AG08395 (cell line): ENCODE data around the gene PDE4A.
"Not testable (repeated sequence)": the region's sequence is repeated elsewhere in the genome, so short reads cannot be mapped to it uniquely, and the experiment has no call there.

Experiments
- DNase-seq: peaks from one replicate; pipeline ENCODE4 v3.0.0; 2012; ENCODE audit warnings: mixed read lengths, low spot score

PDE4A gene

DNA sequence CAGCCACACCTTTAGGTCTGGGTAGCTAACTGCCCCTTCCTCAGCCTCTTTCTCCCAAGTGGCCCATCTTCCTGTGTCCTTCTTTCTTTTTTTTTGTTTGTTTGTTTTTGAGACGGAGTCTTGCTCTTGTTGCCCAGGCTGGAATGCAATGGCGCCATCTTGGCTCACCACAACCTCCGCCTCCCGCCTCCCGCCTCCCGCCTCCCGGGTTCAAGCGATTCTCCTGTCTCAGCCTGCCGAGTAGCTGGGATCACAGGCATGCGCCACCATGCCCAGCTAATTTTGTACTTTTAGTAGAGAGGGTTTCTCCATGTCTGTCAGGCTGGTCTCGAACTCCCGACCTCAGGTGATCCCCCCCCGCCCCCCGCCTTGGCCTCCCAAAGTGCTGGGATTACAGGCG is 41.7 kb downstream of the PDE4A start:
- not testable (repeated sequence) for DNase-seq

DNA sequence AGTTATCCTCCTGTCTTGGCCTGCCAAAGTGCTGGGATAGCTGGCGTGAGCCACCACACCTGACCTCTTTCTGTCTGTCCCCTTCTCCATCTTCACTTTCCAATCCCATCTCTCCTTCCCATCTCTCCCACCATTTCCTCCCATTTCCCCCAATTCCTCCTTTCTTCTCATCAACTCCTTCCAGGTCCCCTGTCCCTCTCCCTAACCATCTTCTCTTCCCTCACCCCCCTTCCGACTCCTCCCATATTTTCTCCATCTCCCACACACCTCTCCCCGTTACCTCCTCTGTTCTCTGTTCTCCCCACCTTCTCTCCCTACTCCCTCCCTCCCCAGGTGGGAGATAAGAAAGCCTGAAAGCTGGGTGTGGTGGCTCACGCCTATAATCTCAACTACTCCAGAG is 42.2 kb downstream of the PDE4A start:
- DNase-seq = no peak

DNA sequence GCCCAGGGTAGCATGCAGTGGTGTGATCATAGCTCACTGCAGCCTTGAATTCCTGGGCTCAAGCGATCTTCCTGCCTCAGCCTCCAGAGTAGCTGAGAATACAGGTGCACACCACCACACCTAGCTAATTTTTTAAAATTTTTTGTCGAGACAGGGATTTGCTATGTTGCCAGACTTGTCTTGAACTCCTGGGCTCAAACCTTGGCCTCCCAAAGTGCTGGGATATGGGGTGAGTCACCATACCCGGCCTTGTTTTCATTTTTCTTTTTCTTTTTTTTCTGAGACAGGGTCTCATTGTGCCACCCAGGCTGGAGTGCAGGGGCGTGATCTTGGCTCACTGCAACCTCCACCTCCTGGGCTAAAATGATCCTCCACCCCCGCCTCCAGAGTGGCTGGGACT is 44.1 kb downstream of the PDE4A start:
- DNase-seq = no peak

DNA sequence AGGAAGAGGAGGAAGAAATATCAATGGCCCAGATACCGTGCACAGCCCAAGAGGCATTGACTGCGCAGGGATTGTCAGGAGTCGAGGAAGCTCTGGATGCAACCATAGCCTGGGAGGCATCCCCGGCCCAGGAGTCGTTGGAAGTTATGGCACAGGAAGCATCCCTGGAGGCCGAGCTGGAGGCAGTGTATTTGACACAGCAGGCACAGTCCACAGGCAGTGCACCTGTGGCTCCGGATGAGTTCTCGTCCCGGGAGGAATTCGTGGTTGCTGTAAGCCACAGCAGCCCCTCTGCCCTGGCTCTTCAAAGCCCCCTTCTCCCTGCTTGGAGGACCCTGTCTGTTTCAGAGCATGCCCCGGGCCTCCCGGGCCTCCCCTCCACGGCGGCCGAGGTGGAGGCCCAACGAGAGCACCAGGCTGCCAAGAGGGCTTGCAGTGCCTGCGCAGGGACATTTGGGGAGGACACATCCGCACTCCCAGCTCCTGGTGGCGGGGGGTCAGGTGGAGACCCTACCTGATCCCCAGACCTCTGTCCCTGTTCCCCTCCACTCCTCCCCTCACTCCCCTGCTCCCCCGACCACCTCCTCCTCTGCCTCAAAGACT is 46.9 kb downstream of the PDE4A start:
- DNase-seq = no peak

DNA sequence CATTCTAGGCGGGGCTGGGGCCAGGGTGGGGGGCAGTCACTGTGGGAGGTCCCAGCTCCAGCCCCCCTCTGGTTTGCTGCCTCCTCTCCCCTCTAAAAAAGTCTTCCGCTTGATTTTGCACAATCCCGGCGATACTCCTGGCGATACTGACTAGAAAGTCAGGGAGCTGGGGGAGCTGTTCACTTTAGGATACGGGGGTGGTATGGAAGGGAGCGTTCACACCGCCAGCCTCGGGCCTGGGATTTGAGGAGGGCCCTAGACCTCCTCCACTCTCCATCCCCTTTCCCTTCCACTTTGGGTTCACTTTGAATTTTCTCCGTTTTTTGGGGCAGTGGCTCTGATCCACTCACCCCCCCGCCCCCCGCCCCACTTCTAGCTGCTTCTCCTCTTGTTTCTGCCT is 47.8 kb downstream of the PDE4A start:
- no peak for DNase-seq

DNA sequence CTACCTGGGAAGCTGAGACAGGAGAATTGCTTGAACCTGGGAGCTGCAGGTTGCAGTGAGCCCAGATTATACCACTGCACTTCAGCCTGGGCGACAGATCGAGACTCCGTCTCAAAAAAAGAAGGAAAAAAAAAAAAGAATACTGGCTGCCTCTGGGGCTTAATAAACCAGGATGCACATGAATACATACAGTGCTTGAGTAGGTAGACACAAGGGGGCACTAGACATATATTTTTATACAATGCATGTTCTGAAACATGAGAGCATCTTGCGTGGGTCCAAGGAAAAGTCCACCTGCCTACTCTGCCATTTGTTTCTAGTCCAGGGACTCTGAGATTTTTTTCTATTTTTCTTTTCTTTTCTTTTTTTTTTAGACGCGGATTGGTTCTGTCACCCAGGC is 51.6 kb downstream of the PDE4A start:
- DNase-seq = no peak

DNA sequence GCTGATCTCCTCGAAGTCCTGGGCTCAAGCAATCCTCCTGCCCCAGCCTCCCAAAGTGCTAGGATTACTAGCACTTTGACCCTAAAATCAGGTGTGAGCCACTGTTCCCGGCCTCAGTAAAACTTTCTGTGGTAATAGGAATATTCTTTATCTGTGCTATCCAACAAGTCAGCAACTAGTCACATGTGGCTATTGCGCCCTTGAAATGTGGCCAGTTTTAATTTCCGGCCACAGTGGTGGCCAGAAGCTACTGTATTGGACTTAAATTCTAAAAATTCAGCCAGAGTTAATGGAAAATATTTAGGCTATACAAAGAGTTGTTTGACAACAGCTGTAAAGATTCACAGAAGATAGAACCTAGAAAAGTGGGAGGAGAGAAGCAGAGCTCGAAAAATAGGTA is 52.9 kb downstream of the PDE4A start:
- no peak for DNase-seq

DNA sequence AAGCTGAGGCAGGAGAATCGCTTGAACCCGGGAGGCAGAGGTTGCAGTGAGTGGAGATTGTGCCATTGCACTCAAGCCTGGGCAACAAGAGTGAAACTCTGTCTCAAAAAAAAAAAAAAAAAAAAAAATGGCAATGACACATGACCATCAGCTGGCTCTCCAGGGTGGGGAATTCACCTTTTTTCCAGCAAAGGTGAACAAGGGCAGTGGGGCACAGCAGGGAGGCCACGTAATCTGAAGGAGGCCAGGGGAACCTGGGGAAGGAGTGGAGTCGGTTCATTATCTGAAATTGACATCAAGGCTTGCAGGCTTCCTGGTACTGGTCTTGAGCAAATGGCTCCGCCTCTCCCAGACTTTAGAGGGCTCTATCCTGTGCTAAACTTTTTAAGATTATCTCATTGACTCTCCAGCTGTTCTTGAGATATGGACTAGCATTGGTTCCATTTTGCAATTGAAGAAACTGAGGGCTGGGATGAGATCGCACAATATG is 54.7 kb downstream of the PDE4A start:
- DNase-seq = no peak

DNA sequence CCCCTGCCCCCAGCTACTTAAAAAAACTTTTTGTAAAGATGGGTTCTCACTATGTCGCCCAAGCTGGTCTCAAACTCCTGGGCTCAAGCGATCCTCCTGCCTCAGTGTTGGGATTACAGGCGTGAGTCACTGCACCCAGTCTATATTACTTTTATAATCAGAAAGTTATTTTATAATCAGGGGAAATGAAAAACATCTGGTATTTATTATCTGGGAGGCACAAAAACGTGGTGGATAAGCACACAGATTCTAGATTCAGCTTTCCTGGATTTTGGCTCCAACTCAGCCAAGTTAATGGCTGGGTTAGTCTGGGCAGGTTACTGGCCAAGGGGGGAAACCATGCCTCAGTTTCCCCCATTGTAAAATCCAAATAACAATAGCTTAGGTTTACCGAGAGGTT is 58.1 kb downstream of the PDE4A start:
- DNase-seq = no peak

DNA sequence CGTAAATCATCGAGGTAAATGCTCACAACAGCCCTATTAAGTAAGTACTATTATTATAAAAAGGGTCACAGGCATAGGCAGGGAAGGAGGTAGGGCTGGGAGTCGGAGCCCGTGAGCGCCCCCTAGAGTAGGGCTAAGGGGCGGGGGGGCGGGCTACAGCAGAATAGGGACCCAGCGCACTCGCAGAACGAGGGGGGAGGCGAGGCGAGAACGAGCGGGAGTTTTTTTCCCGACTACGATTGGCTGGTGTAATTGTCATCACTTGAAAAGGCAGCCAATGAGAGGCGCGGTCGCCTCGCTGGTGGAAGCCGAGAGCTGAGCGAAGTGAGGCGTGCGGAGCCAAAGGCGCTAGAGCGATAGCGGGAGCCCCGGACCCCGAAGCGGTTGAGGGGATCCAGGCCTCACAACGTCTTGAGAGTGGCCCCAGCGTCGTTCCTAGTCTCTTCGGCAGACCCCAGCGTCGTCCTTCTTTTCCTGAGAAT is 58.6 kb downstream of the PDE4A start:
- peak; percentile 95 for DNase-seq

DNA sequence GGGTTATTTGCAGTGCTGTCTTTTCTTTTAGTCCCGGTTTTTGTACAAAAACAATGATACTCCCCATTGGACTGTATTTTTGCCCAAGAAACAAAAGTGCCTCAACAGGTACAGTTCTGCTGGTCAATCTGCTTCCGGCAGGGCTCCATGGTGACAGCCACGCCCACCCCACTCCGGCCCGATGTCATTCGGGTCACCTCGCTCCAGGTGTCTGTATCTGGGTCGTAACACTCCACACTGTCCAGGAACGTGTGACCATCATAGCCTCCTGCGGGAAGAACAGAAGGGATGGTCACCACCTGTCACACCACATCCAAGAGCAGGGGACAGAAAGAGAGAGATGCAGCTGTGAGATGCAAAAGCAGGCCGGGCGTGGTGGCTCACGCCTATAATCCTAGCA is 66.2 kb downstream of the PDE4A start:
- no peak for DNase-seq

DNA sequence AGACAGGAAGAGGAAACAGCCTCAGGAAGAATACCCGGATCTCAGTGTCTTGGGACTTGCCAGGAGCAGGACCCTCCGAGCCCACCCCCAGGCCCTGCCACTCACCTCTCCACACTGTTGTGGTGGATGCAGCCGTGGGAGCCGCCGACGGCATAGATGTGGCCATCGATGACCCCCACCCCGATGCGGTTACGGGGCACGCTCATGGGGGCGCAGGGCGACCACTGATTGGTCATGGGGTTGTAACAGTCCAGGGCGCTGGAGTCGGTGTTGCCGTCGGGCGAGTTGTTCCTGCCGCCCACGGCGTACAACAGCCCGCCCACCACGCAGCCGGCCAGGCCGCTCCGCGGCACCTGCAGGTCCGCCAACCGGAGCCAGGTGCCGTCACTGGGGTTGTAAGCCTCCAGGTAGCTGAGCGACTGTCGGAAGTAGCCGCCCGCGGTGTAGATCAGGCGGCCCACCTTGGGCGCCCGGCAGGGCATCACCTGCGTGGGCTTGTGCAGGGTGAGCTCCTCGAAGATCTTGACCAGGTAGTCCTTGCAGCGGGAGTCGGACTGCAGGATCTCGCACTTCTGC is 71.2 kb downstream of the PDE4A start:
- DNase-seq = no peak

DNA sequence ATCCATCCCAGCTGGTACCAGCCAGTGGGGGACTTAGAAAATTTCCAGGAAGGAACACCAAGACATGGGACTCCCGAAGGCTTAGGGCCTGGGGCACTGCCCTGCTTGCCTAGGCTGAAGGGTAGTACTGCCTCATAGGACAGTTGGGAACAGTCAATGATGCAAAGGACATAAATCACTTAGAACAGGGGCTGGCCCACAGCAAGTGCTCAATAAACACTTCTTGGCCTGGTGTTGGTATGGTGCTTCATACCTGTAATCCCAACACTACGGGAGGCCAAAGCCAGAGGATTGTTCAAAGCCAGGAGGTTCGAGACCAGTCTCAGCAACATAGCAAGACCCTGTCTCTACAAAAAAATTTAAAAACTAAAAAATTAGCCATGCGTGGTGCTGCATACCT is 77.0 kb downstream of the PDE4A start:
- no peak for DNase-seq

DNA sequence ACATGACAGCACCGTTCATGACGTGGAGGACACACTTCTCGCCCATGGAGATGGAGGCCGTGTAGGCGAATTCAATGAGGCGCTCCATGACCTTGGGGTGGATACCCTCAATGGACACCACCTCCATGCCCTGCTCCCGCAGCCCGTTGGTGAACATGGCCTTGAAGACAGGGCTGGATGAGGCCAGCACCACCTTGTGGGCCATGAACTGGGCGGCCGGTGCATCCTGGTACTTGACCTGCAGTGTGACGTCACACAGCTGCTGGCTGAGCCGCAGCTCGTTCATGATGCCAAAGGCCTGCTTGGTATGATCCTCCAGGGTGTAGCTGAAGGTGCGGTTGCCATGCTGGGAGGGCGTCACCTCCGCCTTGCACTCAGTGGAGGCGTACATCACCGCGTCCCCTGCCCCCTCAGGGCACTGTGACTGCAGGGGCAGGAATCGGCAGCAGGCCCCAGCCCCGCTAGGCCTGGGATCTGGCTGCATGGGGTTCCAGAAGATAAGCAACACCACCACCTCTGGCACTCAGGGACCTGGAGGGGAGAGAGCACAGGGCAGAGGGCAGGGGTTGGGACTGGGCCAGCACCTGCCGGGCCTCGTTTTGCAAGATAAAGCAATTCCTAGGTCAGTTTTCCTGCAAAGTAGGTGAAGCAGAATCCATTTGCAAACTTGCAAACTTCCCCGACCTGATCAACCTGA is 79.4 kb downstream of the PDE4A start:
- no peak for DNase-seq

DNA sequence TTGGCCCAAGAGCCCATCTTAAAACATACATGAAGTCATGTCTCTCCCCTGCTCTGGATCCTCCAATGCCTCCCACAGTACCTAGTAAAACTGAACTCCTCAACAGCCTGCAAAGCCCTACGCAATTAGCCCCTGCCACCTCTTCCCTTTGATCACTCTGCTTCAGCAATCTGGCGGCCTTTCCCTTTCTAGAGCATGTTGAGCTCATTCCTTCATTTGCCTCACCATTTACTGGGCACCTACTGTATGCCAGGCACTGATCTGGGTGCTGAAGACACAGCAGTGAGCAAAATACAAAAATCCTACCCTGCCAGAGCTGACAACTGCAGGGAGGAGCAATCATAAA is 79.9 kb downstream of the PDE4A start:
- DNase-seq = no peak

DNA sequence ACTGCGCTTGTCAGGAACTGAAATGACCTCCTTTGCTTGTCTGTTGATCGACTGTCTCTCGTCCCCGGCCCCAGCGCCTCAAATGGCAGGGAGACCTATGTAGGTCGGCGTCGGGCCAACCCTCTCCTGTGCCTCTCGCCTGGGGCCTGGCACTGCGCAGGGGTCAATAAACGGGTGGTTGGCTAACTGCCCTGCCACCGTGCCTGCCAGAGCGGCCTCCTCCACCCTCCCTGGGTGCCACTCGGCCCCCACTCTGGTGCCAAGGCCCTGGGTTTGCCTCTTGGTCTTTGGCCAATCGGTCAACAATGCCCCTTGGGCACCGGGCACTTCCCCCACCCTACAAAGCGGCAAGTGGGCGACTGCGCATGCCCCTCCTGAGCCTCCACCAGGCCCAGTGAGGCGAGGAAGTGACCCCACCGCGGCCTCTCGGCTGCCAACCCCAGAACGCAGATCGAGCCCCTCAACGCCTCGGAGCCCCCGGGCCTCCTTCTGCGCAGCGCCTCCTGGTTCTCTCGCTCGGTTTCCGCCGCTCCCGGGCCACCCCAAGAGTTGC is 81.7 kb downstream of the PDE4A start:
- DNase-seq = peak; percentile 78

DNA sequence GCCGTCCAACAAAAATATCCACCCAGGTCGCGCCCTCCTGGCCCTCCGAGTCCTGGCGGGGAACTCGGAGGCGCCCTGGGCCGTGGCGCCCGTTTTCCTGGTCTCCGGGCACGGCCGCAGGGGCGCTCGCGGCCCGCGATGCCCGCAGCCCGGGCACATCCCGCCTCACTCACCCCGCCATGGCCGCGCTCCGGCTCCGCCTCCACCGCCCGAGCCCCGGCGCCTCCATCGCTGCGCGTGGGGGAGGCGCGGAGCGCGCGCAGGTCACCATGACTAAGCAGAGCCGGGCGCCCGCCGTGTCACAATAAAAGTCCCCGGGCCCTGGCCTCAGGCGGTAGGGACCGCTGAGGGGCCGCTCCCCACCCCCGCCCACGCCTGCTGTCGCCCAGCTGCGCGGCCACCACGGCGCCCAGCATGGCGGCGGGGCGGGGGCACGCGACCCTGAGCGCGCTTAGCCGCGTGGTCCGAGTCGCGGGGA is 82.2 kb downstream of the PDE4A start:
- peak; percentile 96 for DNase-seq

DNA sequence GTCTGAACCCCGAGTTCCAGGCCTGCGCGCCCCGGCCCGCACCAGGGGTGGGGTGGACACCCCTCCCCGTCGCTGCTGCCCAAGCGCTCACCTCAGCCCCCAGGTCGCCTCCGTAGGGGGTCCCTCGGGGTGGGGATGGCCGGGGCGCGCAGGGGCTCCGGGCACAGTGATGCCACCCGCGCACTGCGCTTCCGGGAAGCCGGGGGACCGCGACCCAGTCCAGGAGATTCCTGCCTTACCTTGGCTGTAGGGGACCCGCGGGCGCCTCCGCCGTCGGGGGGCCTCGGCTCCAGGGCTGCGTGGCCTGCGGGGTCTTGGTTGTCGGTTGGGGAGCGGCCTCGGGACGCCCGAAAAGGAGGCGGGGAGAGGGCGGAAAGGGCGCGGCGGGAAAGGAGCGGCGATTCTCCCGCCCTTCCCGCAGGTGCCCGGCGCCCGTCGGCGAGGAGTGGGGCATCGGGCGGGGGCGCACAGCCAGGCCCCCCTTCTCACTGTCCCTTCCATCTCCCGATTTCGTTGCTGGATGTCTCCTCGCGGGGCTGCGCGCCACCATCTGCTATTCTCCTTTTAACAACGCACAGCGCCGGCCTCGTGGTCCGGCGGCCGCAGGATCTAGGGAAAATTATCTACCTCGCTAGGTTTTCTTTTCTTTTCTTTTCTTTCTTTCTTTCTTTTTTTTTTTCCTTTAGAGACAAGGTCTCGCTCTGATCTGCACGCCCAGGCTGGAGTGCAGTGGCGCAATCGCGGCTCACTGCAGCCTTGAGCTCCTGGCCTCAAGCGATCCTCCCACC is 82.9 kb downstream of the PDE4A start, which contains the start of gene KEAP1:
TSS of gene KEAP1 (minus strand) at position 355 of the 788 bp plus-strand sequence. CDS start 3,323 bp downstream, outside the sequence.
- peak; percentile 20 for DNase-seq

DNA sequence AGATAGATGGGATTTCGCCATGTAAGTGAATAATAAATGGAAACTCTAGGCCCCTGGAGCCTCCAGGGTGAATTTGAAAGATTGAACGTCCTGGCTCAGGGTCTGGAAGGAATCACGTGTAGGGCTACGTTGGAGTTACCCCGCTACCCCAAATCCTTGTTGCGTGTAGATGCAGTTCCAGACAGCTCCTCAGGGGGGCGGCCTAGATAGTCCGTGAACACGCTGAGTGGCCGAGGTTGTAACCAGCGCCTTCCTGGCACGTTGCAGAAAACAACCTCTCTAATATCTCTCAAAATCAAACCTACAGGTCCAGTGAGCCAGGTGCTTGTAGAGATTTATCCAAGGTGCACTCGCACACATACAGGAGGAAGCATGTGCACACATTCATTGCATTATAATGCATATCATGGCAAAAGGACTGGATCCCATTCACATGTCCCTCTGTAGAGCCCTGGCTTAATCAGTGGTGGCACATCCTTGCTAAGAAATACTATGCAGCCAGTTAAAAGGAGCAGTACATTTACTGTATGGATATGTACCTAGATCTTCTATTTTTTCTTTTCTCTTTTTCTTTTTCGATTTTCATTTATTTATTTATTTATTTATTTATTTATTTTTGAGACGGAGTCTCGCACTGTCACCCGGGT is 85.4 kb downstream of the PDE4A start:
- DNase-seq = peak; percentile 65

DNA sequence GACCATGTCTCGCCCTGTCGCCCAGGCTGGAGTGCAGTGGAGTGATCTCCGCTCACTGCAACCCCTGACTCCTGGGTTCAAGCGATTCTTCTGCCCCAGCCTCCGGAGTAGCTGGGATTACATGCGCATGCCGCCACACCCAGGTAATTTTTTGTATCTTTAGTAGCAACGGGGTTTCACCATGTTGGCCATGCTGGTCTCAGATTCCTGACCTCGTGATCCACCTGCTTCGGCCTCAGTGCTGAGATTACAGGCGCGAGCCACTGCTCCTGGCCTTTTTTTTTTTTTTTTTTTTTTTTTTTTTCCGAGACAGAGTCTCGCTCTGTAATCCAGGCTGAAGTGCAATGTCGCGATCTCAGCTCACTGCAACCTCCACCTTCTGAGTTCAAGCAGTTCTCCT is 87.7 kb downstream of the PDE4A start:
- no peak for DNase-seq

DNA sequence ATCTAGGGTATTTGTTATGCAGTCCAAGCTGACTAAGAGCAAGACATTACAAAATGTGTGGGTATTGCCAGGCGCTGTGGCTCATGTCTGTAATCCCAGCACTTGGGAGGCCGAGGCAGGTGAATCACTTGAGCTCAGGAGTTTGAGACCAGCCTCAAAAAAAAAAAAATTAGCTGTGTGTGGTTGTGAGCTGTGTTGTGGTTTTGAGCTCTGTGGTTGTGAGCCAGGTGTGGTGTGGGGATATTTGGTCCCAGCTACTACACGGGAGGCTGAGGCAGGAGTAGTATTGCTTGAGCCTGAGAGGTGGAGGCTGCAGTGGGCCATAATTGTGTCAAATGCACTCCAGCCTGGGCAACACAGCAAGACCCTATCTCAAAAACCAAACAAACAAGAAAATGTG is 88.4 kb downstream of the PDE4A start:
- no peak for DNase-seq
